ENCODE data around the gene PRELP.

Gene PRELP

GRCh38 chr1:203536575-203536974 is 61.0 kb downstream of the PRELP start:
- Histone ChIP-seq H2BK12ac (ENCODE audit: low read length in 2 of 2) (peak overlapping the region in 1 of 2 experiments; percentile 11), H2BK5ac (ENCODE audit: low read depth, low read length, poor library complexity, severe bottlenecking) (no peak overlapping the region), H3K4ac (ENCODE audit: low read depth in 1 of 2, low read length in 2 of 2) (no peak overlapping the region), H3K23ac (ENCODE audit: low read length in 2 of 2) (no peak overlapping the region), H2BK15ac (ENCODE audit: low read depth, poor library complexity, severe bottlenecking) (no peak overlapping the region), H3K4me1 (ENCODE audit: control insufficient read depth, insufficient read depth, low read depth, low read length) (peaks cover 2% of the 10 kb centered on the region), H3K9me3 (ENCODE audit: control insufficient read depth, low read length) (no peaks in the 10 kb centered on the region), H3K4me3 (ENCODE audit: insufficient read depth in 1 of 2, low read depth in 1 of 2, low read length in 2 of 2) (no peak overlapping the region), H3K4me2 (ENCODE audit: low read length, poor library complexity, severe bottlenecking) (no peak overlapping the region), H2AFZ (ENCODE audit: low read depth, low read length) (no peak overlapping the region), H3K9ac (ENCODE audit: low read length) (no peak overlapping the region), H3K18ac (ENCODE audit: low read depth in 1 of 2, low read length in 2 of 2) (no peak overlapping the region), H2AK5ac (ENCODE audit: low read length, severe bottlenecking) (no peak overlapping the region), H2BK120ac (ENCODE audit: low read depth, low read length) (no peak overlapping the region), H3K27ac (ENCODE audit: low read length, poor library complexity, severe bottlenecking) (no peak overlapping the region), H3K79me1 (replicated peaks; ENCODE audit: low read length, poor library complexity, severe bottlenecking) (no peaks in the 10 kb centered on the region), H4K8ac (ENCODE audit: low read length) (no peak overlapping the region), H3K14ac (ENCODE audit: low read length in 2 of 2) (no peak overlapping the region), H3K27me3 (ENCODE audit: control insufficient read depth in 1 of 2, insufficient read depth in 1 of 2, low read length in 2 of 2) (no peaks in the 10 kb centered on the region), H3K36me3 (ENCODE audit: control insufficient read depth in 1 of 2, insufficient read depth in 2 of 2, low read depth in 1 of 2, low read length in 2 of 2) (no peaks in the 10 kb centered on the region), H4K91ac (ENCODE audit: low read length) (no peak overlapping the region)
- 66% methylated on average over 1 of the region's 2 CpGs for WGBS
- DNase-seq, result no peak

GRCh38 chr1:203536980-203537455 is 61.4 kb downstream of the PRELP start:
- no peak overlapping the region for H2BK5ac ChIP-seq (ENCODE audit: low read depth, low read length, poor library complexity, severe bottlenecking)
- no peak overlapping the region for H3K4me2 ChIP-seq (ENCODE audit: low read length, poor library complexity, severe bottlenecking)
- no peak overlapping the region for H3K14ac ChIP-seq (ENCODE audit: low read length in 2 of 2)
- H2BK12ac ChIP-seq (ENCODE audit: low read length in 2 of 2), result peak overlapping the region; percentile 11 to 67
- H3K9ac ChIP-seq (ENCODE audit: low read length), result no peak overlapping the region
- H3K36me3 ChIP-seq (ENCODE audit: control insufficient read depth in 1 of 2, insufficient read depth in 2 of 2, low read depth in 1 of 2, low read length in 2 of 2), result no peaks in the 10 kb centered on the region
- no peaks in the 10 kb centered on the region for H3K79me1 ChIP-seq (replicated peaks; ENCODE audit: low read length, poor library complexity, severe bottlenecking)
- no peak overlapping the region for H2AK5ac ChIP-seq (ENCODE audit: low read length, severe bottlenecking)
- no peak overlapping the region for H3K27ac ChIP-seq (ENCODE audit: low read length, poor library complexity, severe bottlenecking)
- no peak overlapping the region for H2AFZ ChIP-seq (ENCODE audit: low read depth, low read length)
- H4K91ac ChIP-seq (ENCODE audit: low read length), result no peak overlapping the region
- no peak overlapping the region for H3K23ac ChIP-seq (ENCODE audit: low read length in 2 of 2)
- peak overlapping the region in 1 of 2 experiments; percentile 47 for H3K18ac ChIP-seq (ENCODE audit: low read depth in 1 of 2, low read length in 2 of 2)
- H3K4ac ChIP-seq (ENCODE audit: low read depth in 1 of 2, low read length in 2 of 2), result no peak overlapping the region
- WGBS, result 65% methylated on average over 3 of the region's 3 CpGs
- H2BK15ac ChIP-seq (ENCODE audit: low read depth, poor library complexity, severe bottlenecking), result no peak overlapping the region
- H3K27me3 ChIP-seq (ENCODE audit: control insufficient read depth in 1 of 2, insufficient read depth in 1 of 2, low read length in 2 of 2), result no peaks in the 10 kb centered on the region
- H4K8ac ChIP-seq (ENCODE audit: low read length), result no peak overlapping the region
- H3K4me3 ChIP-seq (ENCODE audit: insufficient read depth in 1 of 2, low read depth in 1 of 2, low read length in 2 of 2), result no peak overlapping the region
- H3K9me3 ChIP-seq (ENCODE audit: control insufficient read depth, low read length), result no peaks in the 10 kb centered on the region
- H3K4me1 ChIP-seq (ENCODE audit: control insufficient read depth, insufficient read depth, low read depth, low read length), result peaks cover 2% of the 10 kb centered on the region
- peak; percentile 84 for DNase-seq
- no peak overlapping the region for H2BK120ac ChIP-seq (ENCODE audit: low read depth, low read length)

- no peaks in the 10 kb centered on the region for H3K27me3 ChIP-seq (ENCODE audit: control insufficient read depth in 1 of 2, insufficient read depth in 1 of 2, low read length in 2 of 2)
- H3K4me1 ChIP-seq (ENCODE audit: control insufficient read depth, insufficient read depth, low read depth, low read length), result peaks cover 2% of the 10 kb centered on the region
- no peak overlapping the region for H2BK5ac ChIP-seq (ENCODE audit: low read depth, low read length, poor library complexity, severe bottlenecking)
- H3K36me3 ChIP-seq (ENCODE audit: control insufficient read depth in 1 of 2, insufficient read depth in 2 of 2, low read depth in 1 of 2, low read length in 2 of 2), result no peaks in the 10 kb centered on the region
- H2BK15ac ChIP-seq (ENCODE audit: low read depth, poor library complexity, severe bottlenecking), result peak overlapping the region; percentile 86
- no peak for DNase-seq
- H4K8ac ChIP-seq (ENCODE audit: low read length), result no peak overlapping the region
- H3K9me3 ChIP-seq (ENCODE audit: control insufficient read depth, low read length), result no peaks in the 10 kb centered on the region
- no peak overlapping the region for H3K23ac ChIP-seq (ENCODE audit: low read length in 2 of 2)
- no peak overlapping the region for H2BK120ac ChIP-seq (ENCODE audit: low read depth, low read length)
- peak overlapping the region; percentile 15 to 42 for H2BK12ac ChIP-seq (ENCODE audit: low read length in 2 of 2)
- H3K27ac ChIP-seq (ENCODE audit: low read length, poor library complexity, severe bottlenecking), result no peak overlapping the region
- WGBS, result 75% methylated on average over 5 of the region's 5 CpGs
- peak overlapping the region; percentile 59 to 64 for H3K18ac ChIP-seq (ENCODE audit: low read depth in 1 of 2, low read length in 2 of 2)
- H3K4ac ChIP-seq (ENCODE audit: low read depth in 1 of 2, low read length in 2 of 2), result peak overlapping the region in 1 of 2 experiments; percentile 11
- no peak overlapping the region for H3K4me2 ChIP-seq (ENCODE audit: low read length, poor library complexity, severe bottlenecking)
- H3K4me3 ChIP-seq (ENCODE audit: insufficient read depth in 1 of 2, low read depth in 1 of 2, low read length in 2 of 2), result no peak overlapping the region
- H4K91ac ChIP-seq (ENCODE audit: low read length), result no peak overlapping the region
- H2AFZ ChIP-seq (ENCODE audit: low read depth, low read length), result peak overlapping the region; percentile 23
- H3K14ac ChIP-seq (ENCODE audit: low read length in 2 of 2), result peak overlapping the region in 1 of 2 experiments; percentile 70
- no peak overlapping the region for H3K9ac ChIP-seq (ENCODE audit: low read length)
- H2AK5ac ChIP-seq (ENCODE audit: low read length, severe bottlenecking), result no peak overlapping the region
- no peaks in the 10 kb centered on the region for H3K79me1 ChIP-seq (replicated peaks; ENCODE audit: low read length, poor library complexity, severe bottlenecking)
Observed at GRCh38 chr1:203537806-203538464, 62.3 kb downstream of the PRELP start.

GRCh38 chr1:203538726-203539125 is 63.1 kb downstream of the PRELP start:
- no peak overlapping the region for H2BK12ac ChIP-seq (ENCODE audit: low read length in 2 of 2)
- no peak overlapping the region for H4K8ac ChIP-seq (ENCODE audit: low read length)
- H3K9me3 ChIP-seq (ENCODE audit: control insufficient read depth, low read length), result no peaks in the 10 kb centered on the region
- 67% methylated on average over 1 of the region's 1 CpG for WGBS
- H3K36me3 ChIP-seq (ENCODE audit: control insufficient read depth in 1 of 2, insufficient read depth in 2 of 2, low read depth in 1 of 2, low read length in 2 of 2), result no peaks in the 10 kb centered on the region
- no peak overlapping the region for H2BK5ac ChIP-seq (ENCODE audit: low read depth, low read length, poor library complexity, severe bottlenecking)
- H4K91ac ChIP-seq (ENCODE audit: low read length), result no peak overlapping the region
- H3K4me3 ChIP-seq (ENCODE audit: insufficient read depth in 1 of 2, low read depth in 1 of 2, low read length in 2 of 2), result no peak overlapping the region
- no peak overlapping the region for H2AK5ac ChIP-seq (ENCODE audit: low read length, severe bottlenecking)
- H3K4me2 ChIP-seq (ENCODE audit: low read length, poor library complexity, severe bottlenecking), result no peak overlapping the region
- H3K4me1 ChIP-seq (ENCODE audit: control insufficient read depth, insufficient read depth, low read depth, low read length), result peaks cover 2% of the 10 kb centered on the region
- H2BK15ac ChIP-seq (ENCODE audit: low read depth, poor library complexity, severe bottlenecking), result no peak overlapping the region
- H3K27me3 ChIP-seq (ENCODE audit: control insufficient read depth in 1 of 2, insufficient read depth in 1 of 2, low read length in 2 of 2), result no peaks in the 10 kb centered on the region
- H3K79me1 ChIP-seq (replicated peaks; ENCODE audit: low read length, poor library complexity, severe bottlenecking), result no peaks in the 10 kb centered on the region
- H3K4ac ChIP-seq (ENCODE audit: low read depth in 1 of 2, low read length in 2 of 2), result no peak overlapping the region
- H2AFZ ChIP-seq (ENCODE audit: low read depth, low read length), result no peak overlapping the region
- no peak overlapping the region for H3K18ac ChIP-seq (ENCODE audit: low read depth in 1 of 2, low read length in 2 of 2)
- no peak overlapping the region for H3K14ac ChIP-seq (ENCODE audit: low read length in 2 of 2)
- no peak overlapping the region for H2BK120ac ChIP-seq (ENCODE audit: low read depth, low read length)
- DNase-seq, result no peak
- H3K9ac ChIP-seq (ENCODE audit: low read length), result no peak overlapping the region
- no peak overlapping the region for H3K27ac ChIP-seq (ENCODE audit: low read length, poor library complexity, severe bottlenecking)
- no peak overlapping the region for H3K23ac ChIP-seq (ENCODE audit: low read length in 2 of 2)
